Hematopoietic multipotent progenitor cell treated with erythropoietin and hydrocortisone succinate and interleukin-3 and kit ligand, for 4 days (in vitro differentiated cells): Measurements from ENCODE around the gene TSGA10IP.

ENCODE experiments used
- DNase-seq: peaks from one replicate; pipeline ENCODE4 v3.0.0-alpha.2; 2015

The TSGA10IP gene

GRCh38 chr11:65918211-65919140 is 26.8 kb upstream of the TSGA10IP start, which contains the start of gene C11orf68:
C11orf68 (minus strand) TSS chr11:65919062; CDS start chr11:65919031, 31 bp downstream.
- DNase-seq, result peak; percentile 68

- DNase-seq, result peak; percentile 100
Measured at GRCh38 chr11:65919141-65919572, 26.1 kb upstream of the TSGA10IP start, which contains the start of gene DRAP1. DRAP1 (plus strand) TSS chr11:65919426; CDS start chr11:65919502, 76 bp downstream.

DNA sequence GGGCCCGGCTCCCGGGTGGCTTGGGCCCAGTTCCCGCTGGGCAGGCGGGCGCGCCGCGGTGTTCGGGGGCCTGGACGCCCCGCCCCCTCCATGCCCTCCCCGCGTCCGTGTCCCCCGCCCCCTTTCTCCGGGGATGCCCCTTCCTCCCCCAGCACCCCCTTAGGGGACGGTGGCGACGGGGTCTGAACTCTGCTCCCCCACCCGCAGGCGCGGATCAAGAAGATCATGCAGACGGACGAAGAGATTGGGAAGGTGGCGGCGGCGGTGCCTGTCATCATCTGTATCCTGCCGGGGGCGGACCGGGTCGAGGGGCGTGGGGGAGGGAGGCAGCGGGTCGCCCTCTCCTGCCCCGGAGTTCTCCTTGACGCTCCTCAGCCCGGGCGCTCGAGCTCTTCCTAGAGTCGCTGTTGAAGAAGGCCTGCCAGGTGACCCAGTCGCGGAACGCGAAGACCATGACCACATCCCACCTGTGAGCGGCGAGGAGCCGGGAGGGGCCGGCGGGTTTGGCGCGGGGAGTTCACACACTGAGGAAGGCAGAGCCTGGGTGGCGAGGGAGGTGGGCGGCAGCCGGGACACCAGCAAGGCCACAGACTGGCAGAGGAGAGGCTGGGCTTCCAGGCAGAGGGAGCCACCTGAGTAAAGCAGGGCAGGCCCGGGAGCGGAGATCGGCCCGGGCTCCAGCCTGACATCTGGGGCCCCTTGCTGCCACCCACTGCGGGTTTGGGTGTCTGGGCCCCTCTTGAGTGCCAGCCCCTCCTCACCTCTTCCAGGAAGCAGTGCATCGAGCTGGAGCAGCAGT is 25.5 kb upstream of the TSGA10IP start:
- DNase-seq, result peak; percentile 71

- no peak for DNase-seq
Measured at GRCh38 chr11:65920372-65920802, 24.9 kb upstream of the TSGA10IP start.

GRCh38 chr11:65921033-65921555 is 24.2 kb upstream of the TSGA10IP start:
- no peak for DNase-seq

GRCh38 chr11:65921876-65922275 is 23.4 kb upstream of the TSGA10IP start:
- no peak for DNase-seq

- no peak for DNase-seq
Measured at GRCh38 chr11:65922565-65922964, 22.7 kb upstream of the TSGA10IP start.

GRCh38 chr11:65925397-65925796 is 19.9 kb upstream of the TSGA10IP start:
- DNase-seq, result no peak

DNA sequence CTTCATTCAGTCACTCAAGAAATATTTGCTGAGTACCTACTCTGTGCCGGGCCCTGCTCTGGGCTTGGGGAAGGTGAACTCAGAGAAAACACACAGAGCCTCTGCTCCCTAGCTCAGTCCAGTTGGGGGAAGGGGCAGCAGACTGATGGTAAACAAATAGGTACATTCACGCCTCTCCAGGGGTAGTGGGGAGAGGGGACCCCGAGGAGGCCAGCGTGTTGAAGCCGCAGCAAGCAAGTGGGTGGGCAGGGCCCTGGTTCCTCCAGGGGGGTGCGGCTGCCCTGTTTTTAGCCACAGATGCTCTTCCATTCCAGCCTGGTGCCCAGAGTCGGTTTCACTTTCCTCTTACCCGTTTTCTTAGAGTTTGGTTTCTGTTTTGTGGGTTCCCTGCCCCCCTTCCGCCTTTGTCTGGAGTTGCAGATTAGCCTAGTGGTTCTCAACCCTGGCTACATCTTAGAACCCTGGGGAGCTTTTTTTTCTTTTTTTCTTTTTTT is 17.3 kb upstream of the TSGA10IP start:
- DNase-seq, result peak; percentile 98

- DNase-seq, result peak; percentile 78
Measured at GRCh38 chr11:65928667-65929066, 16.6 kb upstream of the TSGA10IP start.

DNA sequence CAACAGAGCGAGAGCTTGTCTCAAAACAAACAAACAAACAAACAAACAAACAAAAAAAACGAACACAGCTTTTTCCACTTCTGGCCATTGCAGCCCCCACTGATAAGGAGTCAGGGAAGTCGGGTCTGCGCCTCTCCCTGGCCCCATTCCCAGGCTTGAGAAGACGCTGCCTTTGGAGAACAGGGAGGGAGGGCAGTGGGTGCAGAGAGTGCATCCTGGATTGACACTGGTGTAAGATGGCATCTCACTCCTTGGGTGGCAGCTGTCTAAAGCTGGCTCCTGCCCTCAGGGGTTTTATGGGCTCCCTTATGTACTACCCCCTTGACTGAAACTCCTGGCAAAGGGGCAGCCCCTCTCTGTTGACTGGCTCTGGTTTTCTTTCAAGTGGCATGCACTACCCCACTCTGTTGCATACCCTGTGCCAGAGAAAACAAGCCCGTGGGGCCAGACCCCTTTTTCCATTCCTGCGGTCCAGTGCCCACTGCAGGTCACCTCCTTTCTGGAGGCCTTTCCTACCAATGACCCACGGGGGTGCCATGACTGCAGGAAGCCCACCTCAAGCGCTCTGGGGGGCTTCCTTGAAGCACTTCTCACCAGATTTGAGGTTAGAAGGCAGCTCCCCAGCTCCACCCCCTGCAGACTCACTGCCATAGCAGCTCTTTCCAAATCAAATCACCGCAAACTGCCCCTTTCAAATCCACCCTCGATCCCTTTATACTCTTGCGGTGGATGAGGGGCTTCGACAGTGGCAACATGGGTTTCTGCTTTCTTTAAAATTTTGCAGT is 13.3 kb upstream of the TSGA10IP start:
- peak; percentile 38 for DNase-seq

GRCh38 chr11:65932558-65932919 is 12.7 kb upstream of the TSGA10IP start:
- DNase-seq, result peak; percentile 64

- DNase-seq, result peak; percentile 97
Measured at GRCh38 chr11:65934014-65934413, 11.3 kb upstream of the TSGA10IP start.

DNA sequence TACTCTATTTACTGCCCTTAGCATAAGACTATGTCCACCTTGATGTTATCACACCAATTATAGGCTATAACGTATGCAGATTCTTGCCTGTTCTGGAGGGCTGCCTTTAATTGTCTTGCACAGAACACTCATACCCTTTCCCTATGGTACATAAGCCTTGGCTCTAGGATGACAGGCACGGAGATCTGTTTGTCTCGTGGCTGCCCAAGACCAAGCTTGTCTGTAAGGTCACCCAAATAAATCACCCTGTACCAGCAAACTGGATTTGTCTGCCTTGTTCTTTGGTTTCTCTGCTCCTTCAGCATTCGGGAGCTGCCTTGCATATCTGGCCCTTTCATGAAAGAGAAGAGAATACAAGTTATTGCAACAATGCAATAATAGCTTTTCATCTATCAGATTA is 7.5 kb upstream of the TSGA10IP start:
- no peak for DNase-seq

DNA sequence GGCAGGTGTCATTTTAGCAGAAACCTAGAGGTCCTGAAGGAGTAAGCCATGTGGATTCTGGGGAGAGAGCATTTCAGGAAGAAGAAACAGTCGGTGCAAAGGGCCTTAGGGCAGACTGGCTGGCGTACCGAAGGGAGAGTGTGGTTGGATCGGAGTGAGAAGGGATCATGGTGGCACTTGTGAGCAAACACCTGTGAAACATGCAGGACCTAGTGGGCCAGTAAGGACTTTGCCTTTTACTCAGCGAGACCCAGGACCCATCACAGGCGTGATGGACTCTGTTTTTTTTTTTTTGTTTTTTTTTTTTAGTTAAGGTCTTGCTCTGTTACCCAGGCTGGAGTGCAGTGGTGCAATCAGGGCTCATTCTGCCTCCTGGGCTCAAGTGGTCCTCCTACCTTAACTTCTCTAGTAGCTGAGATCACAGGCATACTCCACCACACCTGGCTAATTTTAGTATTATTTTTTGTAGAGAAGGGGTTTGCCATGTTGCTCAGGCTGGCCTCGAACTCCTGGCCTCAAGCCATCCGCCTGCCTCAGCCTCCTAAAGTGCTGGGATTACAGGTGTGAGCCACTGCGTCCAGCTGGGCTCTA is 3.5 kb upstream of the TSGA10IP start:
- DNase-seq, result no peak

DNA sequence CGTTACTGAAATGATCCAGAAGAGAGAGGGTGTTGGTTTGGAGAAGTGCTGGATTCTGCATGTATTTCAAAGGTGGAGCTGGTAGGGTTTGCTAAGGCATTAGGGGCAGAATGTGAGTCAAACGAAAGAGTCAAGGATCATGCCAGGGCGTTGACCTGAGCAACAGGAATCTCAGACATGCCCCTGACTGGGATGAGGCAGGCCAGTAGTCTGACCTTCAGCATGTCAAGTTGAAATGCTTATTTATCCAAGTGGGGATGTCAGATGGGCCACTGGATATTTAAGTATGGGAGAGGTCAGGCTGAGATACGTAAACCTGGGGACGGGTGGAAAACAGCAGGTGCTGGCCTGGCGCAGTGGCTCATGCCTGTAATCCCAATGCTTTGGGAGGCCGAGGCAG is 2.7 kb upstream of the TSGA10IP start:
- no peak for DNase-seq

GRCh38 chr11:65944191-65944590 is 1.1 kb upstream of the TSGA10IP start:
- DNase-seq, result no peak

GRCh38 chr11:65944767-65945166 is 513 bp upstream of the TSGA10IP start:
- DNase-seq, result no peak

- no peak for DNase-seq
Measured at GRCh38 chr11:65945941-65946558, 770 bp downstream of the TSGA10IP start.

- no peak for DNase-seq
Measured at GRCh38 chr11:65946655-65947054, 1.4 kb downstream of the TSGA10IP start.

DNA sequence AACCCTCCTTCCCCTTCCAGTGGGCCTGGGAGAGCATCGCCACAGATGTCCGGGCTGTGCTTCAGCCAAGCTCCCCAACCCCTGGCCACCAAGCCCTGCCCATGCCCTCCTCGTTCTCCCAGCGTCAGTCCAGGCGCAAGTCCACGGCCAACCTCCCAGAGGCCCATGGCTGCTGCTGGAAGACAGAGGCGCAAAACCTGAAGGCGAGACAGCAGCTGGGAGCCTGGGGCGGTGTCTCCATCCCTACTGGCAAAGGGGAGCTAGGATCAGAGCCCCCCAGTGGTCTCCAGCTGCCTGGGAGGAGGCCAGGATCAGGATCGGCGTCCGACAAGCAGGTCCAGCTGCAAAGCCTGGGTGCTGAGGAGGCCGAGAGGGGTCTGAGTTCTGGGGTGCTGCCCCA is 1.9 kb downstream of the TSGA10IP start:
- DNase-seq, result no peak
